GM21423 (cell line): ENCODE data around the gene ZNF346.
"Not testable (repeated sequence)": the region's sequence is repeated elsewhere in the genome, so short reads cannot be mapped to it uniquely, and the experiment has no call there.

Source experiments
- ATAC-seq: cut with Tn5 transposase; IDR thresholded peaks from one replicate; pipeline ENCODE4 v1.9.1; 2021; ENCODE audit warnings: mild to moderate bottlenecking, moderate library complexity; ENCODE audit not compliant: unreplicated experiment

Gene ZNF346, protein sequence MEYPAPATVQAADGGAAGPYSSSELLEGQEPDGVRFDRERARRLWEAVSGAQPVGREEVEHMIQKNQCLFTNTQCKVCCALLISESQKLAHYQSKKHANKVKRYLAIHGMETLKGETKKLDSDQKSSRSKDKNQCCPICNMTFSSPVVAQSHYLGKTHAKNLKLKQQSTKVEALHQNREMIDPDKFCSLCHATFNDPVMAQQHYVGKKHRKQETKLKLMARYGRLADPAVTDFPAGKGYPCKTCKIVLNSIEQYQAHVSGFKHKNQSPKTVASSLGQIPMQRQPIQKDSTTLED

DNA sequence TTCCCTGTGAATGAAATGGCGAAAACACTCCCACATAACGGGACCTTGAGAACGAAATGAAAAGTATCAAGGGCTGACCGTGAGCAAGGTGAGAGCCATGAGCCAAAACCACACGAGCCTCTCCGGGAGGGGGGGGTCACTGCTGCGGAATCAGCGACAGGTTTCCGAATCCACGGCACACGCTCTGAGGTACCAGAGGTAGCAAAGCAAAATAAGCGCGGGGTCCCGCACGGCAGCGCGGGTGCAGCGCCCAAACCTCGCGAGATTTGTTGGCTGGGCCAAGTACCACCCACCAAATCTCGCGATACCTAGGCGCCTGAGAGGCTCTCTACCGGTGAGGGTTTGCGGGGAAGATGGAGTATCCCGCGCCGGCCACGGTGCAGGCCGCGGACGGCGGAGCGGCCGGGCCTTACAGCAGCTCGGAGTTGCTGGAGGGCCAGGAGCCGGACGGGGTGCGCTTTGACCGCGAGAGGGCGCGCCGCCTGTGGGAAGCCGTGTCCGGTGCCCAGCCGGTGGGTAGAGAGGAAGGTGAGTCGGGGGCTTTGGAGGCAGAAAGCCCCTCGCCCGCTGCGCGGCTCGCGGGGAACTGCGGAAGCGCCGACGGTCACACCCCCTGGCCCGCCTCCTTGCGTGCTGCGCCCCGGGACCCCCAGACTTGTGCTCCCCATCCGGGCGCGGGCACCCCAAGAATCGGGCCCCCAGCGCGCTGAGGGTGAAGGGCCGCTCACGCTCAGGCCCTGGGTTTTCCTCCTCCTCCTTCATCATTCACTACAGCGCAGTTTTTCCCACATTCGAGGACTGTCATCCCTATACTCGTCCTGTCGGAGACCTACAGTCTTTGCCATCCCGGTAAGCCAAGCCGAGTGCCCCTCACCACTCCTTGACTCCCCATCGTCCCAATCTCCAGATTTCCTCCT, at the start of gene ZNF346:
Gene ZNF346 (plus strand): TSS at position 311 of the 917 bp plus-strand sequence. CDS start 43 bp downstream, at position 354.
- peak; percentile 88 for ATAC-seq

DNA sequence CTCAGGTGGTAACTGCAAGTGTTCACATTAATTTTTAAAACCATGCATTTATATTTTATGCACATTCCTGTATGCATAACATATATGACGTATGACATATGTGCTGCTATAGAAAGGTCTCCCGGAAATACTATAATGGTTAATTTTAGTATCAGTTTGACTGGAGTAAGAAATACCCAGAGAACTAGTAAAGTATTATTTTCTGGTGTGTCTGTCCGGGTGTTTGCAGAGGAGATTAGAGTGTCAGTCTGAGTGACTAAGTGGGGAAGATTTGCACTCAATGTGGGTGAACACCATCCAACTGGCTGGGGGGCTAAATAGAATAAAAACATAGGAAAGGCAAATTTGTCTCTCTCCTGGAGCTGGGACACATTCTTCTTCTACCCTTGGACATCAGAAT, 42.8 kb upstream of the ZNF346 start:
- no peak for ATAC-seq

DNA sequence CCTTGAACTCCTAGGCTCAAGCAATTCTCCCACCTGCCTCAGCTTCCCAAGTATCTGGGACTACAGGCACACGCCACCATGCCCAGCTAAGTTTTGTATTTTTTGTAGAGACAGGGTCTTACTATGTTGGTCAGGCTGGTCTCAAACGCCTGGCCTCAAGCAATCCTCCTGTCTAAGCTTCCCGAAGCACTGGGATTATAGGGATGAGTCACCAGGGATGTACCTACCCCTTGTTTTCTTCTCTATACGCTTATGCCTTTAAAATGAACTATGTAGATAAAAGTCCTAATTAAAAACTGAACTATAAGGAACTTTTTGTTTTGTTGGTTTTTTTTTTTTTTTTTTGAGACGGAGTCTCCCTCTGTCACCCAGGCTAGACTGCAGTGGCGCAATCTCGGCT, 41.7 kb upstream of the ZNF346 start:
- ATAC-seq, result no peak

DNA sequence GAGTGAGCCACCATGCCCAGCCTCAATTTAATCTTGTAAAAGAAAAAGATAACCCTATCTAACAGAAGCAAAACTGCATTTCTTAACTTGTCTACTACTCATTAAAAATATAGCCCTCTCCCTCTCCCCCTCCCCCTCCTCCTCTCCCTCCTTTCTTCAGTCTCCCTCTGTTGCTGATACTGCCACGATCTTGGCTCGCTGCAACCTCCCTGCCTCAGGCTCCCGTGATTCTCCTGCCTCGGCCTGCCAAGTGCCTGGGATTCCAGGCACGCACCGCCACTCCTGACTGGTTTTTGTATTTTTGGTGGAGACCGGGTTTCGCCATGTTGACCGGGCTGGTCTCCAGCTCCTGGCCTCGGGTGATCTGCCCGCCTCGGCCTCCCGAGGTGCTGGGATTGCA, 39.4 kb upstream of the ZNF346 start:
- not testable (repeated sequence) for ATAC-seq

DNA sequence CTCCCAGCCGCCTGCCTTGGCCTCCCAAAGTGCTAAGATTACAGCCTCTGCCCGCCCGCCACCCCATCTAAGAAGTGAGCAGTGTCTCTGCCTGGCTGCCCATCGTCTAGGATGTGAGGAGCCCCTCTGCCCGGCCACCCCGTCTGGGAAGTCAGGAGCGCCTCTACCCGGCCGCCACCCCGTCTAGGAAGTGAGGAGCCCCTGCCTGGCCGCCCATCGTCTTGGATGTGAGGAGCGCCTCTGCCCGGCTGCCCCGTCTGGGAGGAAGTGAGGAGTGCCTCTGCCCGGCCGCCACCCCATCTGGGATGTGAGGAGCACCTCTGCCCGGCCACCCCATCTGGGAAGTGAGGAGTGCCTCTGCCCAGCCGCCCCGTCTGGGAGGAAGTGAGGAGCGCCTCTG, 38.9 kb upstream of the ZNF346 start:
- ATAC-seq, result not testable (repeated sequence)

DNA sequence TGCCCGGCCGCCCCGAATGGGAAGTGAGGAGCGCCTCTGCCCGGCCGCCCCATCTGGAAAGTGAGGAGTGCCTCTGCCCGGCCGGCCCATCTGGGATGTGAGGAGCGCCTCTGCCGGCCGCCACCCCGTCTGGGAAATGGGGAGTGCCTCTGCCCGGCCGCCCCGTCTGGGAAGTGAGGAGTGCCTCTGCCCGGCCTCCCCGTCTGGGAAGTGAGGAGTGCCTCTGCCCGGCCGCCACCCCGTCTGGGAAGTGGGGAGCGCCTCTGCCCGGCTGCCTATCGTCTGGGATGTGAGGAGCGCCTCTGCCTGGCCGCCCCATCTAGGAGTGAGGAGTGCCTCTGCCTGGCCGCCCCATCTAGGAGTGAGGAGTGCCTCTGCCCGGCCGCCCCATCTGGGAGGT, 38.3 kb upstream of the ZNF346 start:
- not testable (repeated sequence) for ATAC-seq

DNA sequence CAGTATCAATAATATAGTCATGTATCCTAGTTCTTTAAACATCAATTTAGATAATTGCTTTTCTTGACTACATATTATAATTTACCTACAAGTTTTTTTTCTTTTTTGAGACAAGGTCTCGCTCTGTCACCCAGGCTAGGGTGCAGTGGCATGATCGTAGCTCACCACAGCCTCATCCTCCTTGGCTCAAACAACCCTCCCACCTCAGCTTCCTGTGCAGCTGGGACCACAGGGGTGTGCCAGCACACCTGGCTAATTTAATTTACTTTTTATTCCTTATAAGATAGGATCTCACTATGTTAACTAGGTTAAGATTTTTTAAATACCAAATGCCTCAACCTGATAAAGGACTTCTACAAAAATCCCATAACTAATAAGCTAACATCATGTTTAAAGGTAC, 37.0 kb upstream of the ZNF346 start:
- peak; percentile 73 for ATAC-seq

DNA sequence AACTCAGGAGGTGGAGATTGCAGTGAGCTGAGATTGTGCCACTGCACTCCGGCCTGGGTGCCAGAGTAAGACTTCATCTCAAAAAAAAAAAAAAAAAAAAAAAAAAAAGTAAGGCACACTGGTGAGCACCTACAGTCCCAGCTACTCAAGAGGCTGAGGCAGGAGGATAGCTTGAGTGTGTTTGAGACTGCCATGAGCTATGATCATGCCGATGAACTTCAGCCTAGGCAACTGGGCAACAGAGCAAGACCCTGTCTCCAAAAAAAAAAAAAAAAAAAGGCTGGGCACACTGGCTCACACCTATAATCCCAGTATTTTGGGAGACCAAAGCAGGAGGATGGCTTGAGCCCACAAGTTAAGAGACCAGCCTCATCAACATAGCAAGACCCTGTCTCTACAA, 36.2 kb upstream of the ZNF346 start:
- ATAC-seq, result no peak

DNA sequence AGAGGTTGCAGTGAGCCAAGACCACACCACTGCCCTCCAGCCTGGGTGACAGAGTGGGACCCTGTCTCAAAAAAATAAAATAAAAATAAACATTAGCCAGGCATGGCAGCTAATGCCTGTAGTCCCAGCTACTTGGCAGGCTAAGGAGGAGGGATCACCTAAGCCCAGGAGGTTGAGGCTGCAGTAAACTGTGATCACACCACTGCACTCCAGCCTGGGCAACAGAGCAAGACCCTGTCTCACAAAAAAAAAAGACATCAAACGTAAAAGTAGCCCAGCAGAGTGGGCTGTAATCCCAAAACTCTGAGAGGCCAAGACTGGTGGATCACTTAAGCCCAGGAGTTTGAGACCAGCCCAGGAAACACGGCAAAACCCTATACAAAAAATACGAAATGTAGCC, 34.9 kb upstream of the ZNF346 start:
- ATAC-seq, result no peak

DNA sequence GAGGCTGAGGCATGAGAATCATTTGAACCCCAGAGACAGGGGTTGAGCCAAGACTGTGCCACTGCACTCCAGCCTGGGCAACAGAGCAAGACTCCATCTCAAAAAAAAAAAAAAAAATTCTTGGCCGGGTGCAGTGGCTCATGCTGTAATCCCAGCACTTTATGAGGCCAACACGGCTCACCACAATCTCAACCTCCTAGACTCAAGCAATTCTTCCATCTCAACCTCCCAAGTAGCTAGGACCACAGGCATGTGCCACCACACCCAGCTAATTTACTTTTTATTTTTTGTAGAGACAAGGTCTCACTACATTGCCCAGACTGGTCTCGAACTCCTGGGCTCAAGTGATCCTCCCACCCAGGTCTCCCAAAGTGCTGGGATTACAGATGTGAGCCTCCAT, 29.4 kb upstream of the ZNF346 start:
- ATAC-seq, result not testable (repeated sequence)

DNA sequence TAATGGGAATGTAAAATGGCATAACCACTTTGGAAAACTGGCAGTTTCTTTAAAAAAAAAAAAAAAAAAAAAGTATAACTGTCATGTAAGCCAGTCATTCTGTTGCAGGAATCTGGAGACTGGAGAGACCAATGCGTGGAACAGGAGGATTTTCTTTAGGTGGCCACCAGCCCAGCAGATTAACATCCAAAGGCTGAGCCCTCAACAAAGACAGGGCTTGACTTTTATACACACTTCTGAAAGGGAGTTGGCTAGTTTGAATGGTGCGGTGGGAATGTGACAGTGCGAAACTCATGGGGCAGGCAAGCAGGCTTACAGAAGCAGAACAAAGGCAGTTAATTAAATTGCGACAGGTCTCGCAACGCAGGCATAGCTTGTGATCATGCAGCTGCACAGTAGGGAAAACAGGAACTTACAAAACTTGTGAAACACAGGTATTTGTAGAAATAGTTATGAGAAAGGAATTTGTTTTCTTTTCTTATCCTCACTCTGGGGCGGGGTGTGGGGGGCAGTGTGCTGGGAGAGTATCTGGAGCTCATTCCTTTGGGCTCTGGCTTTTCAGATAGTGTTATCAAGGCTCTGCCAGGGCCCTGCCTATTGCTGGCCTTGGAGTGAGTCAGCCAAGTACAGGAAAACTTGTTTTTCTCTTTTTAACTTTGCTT, 27.9 kb upstream of the ZNF346 start:
- no peak for ATAC-seq

DNA sequence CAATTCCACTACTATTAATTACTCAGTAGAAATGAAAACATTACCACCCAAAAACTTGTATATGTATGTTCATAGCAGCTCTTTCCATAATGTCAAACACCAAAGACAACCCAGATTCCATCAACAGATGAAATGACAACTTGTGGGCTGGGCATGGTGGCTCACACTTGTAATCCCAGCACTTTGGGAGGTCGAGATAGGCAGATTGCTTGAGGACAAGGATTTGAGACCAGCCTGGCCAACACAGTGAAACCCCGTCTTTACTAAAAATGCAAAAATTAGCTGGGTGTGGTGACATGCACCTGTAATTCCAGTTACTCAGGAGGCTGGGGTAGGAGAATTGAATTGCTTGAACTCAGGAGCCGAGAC, 27.4 kb upstream of the ZNF346 start:
- no peak for ATAC-seq

DNA sequence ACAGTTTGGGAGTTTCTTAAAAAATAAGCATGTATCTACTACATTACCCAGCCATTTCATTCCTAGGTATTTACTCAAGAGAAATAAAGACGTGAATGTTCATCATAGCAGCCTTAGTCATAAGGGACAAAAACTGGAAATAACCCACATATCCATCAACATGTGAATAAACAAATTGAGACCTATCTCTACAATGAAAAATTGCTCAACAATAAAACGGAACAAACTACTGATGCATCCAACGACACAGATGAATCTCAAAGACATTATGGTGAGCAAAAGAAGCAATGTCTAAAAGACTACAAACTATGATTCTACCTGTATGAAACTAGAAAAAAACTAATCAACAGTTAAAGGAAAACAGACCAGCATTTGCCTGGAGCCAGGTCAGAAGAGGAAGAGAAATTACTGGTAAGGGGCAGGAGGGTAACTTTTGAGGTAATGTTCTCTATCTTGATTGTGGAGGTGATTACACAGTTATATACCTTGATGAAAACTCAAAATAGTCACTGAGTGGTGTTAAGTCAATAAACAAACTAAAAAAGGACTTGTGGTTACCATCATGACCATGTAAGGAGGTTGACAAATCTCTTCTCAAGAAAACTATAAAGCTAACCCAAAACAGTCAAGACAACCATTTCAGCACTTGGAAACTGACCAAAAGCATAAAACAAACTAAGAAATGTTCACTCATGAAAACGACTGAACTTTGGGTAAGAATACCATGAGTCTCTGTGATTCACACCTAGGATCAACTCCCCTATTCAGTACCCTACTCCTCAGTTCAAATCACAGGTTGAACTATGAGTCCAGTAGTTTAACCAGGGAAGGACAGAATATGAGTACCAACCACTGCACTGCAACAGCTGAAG, 26.4 kb upstream of the ZNF346 start:
- ATAC-seq, result peak; percentile 42

DNA sequence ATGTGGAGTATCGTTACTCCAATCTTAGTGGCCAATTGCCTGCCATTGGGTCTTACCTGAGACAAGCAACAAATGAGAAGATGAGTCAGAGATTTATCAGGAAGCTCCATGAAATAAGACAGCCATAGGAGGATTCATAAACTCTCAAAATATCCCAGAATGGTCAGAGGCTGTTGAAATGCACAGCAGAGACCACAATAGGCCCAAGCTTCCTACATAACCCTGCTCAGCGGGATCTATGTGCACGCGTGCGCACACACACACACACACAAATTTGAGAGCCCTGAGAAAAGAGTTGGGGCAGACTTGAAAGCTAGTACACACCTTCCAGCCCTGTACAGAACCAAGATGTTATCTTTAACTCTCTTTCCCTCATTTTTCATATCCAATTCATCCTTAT, 25.7 kb upstream of the ZNF346 start:
- no peak for ATAC-seq

DNA sequence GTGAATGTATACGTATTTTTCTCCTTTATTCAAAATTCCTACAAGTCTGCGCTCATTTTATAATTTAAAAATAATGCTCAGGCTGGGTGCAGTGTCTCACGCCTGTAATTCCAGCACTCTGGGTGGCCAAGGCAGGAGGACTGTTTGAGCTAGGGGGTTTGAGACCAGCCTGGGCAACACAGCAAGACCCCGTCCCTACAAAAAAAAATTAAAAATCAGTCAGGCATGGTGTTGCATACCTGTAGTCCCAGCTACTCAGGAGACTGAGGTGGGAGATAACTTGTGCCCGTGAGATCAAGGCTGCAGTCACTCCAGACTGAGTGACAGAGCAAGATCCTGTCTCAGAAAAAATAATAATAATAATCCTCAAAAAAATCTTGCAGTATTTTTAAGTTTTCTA, 23.7 kb upstream of the ZNF346 start:
- ATAC-seq, result no peak

DNA sequence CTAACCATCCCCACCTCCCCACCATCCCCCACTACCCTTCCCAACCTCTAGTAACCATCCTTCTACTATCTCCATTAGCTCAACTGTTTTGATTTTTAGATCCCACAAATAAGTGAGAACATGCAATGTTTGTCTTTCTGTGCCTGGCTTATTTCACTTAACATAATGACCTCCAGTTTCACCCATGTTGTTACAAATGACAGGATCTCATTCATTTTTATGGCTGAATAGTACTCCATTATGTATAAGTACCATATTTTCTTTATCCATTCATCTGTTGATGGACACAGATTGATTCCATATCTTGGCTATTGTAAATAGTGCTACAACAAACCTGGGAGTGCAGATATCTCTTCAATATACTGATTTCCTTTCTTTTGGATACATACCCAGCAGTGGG, 23.0 kb upstream of the ZNF346 start:
- not testable (repeated sequence) for ATAC-seq

DNA sequence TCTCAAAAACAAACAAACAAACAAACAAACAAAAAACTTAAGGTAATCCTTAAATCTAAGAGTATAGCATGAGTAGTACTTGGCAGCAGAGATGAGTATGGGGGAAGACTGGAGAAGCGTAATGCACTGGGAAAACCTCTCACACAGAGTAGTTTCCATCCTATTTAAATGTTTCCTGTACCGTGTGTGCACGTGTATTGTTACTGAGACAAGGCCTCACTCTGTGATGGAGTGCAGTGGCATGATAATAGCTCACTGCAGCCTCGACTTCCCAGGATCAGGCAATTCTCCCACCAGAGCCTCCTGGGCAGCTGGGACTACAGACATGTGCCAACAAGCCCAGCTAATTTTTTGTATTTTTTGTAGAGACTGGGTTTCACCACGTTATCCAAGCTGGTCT, 18.8 kb upstream of the ZNF346 start:
- no peak for ATAC-seq

DNA sequence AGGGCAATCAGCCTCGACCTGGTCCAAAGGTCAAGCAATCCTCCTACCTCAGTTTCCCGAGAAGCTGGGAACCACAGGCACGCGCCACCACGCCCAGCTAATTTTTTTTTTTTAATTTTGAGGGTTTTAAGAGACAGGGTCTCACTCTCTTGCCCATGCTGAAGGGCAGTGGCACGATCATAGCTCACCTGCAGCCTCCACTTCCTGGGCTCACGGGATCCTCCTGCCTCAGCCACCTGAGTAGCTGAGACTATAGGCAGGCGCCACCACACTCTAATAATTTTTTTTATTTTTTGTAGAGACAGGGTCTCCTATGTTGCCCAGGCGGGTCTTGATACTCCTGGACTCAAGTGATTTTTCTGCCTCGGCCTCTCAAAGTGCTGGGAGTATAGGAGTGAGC, 17.5 kb upstream of the ZNF346 start:
- no peak for ATAC-seq

DNA sequence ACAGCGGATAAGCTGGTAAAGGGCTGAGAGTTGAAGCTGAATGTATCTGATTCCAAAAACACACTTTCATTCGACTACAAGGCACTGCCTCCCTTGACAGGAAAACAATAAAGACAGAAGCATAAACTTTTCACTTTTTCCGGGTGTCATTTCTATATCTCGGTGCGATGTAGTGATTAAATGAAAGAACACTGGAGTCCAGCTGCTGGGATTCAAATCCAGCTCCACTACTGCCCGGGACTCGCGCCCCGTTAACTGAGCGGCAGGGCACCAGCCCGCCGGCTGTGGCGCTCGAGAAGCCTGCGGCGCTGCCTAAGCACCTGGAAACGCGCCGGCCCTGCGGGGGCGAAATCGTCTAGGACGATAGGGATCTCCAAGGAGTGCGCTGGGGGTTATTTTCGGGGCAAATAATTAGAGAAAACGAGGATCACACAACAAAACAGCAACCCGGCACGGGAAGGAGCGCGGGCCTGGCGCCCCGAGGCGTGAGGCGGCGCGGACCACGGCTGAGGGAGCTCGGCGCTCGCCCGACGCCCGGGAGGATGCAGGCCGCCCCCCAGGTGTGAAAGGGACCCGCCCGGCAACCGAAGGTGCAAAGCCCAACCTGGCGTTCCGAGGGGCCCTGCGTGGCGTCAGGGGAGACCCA, 16.8 kb upstream of the ZNF346 start:
- peak; percentile 55 for ATAC-seq

DNA sequence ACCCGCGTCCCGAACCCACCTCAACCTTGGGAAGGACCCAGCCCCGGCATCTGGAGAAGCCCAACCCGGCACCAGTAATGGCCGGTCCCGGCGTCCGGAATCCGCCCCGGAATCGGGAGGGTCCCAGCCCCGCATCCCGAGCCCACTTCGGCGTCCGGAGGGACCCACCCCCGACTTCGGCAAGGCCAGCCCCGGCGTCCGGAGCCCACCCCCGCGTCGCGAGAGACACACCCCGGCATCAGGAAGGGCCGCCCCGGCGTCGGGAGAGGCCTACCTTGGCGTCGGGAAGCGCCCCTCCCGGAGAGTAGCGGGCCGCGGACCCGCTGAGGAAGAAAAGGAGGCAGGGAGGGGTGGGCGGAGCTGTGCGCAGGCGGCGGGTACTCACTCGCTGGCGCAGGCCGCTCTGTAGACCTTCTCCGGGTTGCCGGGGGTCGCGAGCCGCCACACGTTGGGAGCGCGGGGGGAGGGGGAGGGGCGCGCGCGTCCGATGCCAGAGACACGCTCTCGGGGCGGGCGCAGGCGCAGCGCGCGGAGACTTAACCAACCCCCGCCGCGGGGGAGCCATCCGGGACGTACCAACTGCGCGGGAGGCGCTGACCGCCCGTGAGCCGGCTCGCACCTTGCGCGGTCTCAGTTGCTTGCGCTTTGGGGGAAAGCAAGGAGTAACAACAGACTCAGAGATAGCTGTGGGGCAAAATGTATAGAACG, 16.1 kb upstream of the ZNF346 start, which contains the start of gene UIMC1:
Gene UIMC1 (minus strand): TSS at position 515 of the 708 bp plus-strand sequence. CDS start 24,164 bp downstream, outside the sequence.
- peak; percentile 69 for ATAC-seq
